ENCODE results near the gene FBXL16. TPM values are rescaled to one million over a fixed set of nuclear protein-coding genes. Genes with fewer than 3 reads are reported as not detected.

FBXL16 gene
- total RNA-seq, 1 experiment from 2014 or later = 1.3 TPM

DNA sequence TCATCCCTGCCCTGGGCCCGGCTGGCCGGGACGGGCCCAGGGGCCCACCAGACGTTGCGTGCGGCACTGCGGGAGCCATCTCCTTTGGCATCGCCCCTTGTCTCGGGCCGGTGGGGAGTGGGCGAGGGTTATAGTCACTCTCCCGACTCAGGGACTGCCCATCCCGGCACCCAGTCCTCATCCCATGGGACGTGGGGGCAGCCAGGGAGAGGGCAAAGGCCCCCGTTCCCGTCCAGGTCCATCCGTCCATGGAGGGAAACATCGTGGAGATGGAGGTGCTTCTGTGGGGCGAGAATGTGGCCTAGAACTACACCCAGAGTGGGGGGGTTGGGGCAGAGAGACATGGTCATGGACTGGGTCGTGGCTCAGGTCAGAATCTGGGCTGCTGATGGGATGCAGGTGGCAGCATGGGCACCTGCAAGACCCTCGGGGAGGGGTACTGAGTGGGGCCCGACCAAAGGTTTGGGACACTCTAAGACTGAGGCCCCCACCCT is 58.9 kb downstream of the FBXL16 start:
- Mint-ChIP-seq H3K9me3 (ENCODE audit: low read depth, unreplicated experiment) (no peaks in the 10 kb centered on the region), H3K36me3 (ENCODE audit: insufficient read depth, unreplicated experiment) (peaks cover 93% of the 10 kb centered on the region), H3K27ac (ENCODE audit: unreplicated experiment) (no peak overlapping the region), H3K27me3 (ENCODE audit: unreplicated experiment) (no peaks in the 10 kb centered on the region), H3K4me1 (ENCODE audit: low read depth, unreplicated experiment) (peaks cover 30% of the 10 kb centered on the region), H3K4me3 (ENCODE audit: low read depth, unreplicated experiment) (peak overlapping the region; percentile 77)
- DNase-seq = no peak
- intact Hi-C loops (cut with micrococcal nuclease; ENCODE audit: unreplicated experiment) = no loop called here
- no TSS peak for BruUV-seq (replicated peaks)
- CTCF ChIA-PET = interaction anchor here (2.1 kb wide), 1 partner anchor 10 kb away, joined by 6 read pairs; the partner anchor contains the start of gene METTL26
- TF ChIP-seq, protein P1, sequence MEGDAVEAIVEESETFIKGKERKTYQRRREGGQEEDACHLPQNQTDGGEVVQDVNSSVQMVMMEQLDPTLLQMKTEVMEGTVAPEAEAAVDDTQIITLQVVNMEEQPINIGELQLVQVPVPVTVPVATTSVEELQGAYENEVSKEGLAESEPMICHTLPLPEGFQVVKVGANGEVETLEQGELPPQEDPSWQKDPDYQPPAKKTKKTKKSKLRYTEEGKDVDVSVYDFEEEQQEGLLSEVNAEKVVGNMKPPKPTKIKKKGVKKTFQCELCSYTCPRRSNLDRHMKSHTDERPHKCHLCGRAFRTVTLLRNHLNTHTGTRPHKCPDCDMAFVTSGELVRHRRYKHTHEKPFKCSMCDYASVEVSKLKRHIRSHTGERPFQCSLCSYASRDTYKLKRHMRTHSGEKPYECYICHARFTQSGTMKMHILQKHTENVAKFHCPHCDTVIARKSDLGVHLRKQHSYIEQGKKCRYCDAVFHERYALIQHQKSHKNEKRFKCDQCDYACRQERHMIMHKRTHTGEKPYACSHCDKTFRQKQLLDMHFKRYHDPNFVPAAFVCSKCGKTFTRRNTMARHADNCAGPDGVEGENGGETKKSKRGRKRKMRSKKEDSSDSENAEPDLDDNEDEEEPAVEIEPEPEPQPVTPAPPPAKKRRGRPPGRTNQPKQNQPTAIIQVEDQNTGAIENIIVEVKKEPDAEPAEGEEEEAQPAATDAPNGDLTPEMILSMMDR (IDR thresholded peaks at IDR 0.05; ENCODE audit: unreplicated experiment) = no peak

DNA sequence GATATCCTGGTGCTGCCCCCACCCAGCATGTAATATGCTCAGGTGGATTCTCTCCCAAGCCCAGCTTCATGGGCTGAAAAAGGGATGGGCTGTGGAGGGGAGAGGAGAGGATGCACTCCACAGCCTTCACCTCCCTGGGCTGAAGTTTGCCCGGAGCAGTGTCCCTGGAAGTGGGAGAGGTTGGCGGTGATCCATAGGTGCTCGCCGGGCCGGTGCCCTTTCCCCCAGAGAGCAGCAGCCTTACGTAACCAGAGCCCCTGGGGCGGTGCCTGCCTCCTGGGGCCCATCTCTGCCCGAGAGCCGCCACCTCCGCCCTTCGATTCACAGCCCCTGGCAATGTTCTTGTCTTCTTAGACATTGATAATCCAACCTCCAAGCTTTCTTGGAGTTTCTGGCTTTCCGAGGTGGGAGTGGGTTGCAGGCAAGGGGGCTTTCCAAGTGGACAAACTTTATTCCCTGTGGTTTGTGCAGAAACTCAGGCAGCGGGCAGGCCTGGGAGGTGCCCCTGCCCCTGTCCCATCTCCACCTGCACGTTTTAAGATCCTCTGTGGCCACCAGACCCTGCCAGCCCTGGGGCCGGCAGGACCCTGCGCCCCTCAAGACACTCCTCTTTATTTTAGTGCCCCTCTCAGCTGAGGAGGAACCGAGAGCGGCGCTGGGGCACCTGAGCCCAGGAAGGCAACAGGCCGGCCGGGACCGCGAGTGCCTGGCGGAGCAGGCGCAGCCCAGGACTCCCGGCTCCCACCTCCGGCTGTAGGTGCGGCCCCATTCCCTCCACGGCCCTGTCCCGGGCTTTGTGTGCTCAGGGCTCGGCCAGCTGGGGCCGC is 59.5 kb downstream of the FBXL16 start:
- TF ChIP-seq, protein P1 (IDR thresholded peaks at IDR 0.05; ENCODE audit: unreplicated experiment) = no peak
- Mint-ChIP-seq H3K4me3 (ENCODE audit: low read depth, unreplicated experiment) (peak overlapping the region; percentile 77), H3K9me3 (ENCODE audit: low read depth, unreplicated experiment) (no peaks in the 10 kb centered on the region), H3K4me1 (ENCODE audit: low read depth, unreplicated experiment) (peaks cover 30% of the 10 kb centered on the region), H3K27me3 (ENCODE audit: unreplicated experiment) (no peaks in the 10 kb centered on the region), H3K27ac (ENCODE audit: unreplicated experiment) (no peak overlapping the region), H3K36me3 (ENCODE audit: insufficient read depth, unreplicated experiment) (peaks cover 92% of the 10 kb centered on the region)
- CTCF ChIA-PET = no interaction called here
- intact Hi-C loops (cut with micrococcal nuclease; ENCODE audit: unreplicated experiment) = no loop called here
- no peak for DNase-seq
- no TSS peak for BruUV-seq (replicated peaks)

DNA sequence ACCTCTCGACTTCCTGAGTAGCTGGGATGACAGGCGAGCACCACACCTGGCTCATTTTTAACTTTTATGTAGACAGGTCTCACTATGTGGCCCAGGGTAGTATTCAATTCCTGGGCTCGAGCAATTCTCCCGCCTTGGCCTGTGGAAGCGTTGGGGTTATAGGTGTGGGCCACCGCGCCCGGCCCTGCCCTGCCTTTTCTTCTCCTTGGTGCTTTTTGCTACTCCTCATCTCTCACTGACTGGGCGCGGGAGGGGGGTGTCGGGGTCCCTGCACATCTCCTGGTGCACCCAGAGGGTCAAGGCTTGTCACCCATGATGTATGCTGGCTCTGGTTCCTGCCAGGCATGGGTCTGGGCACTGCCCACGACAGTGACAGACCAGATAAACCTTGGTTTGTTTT is 61.0 kb downstream of the FBXL16 start:
- H3K4me3 Mint-ChIP-seq (ENCODE audit: low read depth, unreplicated experiment) = peak overlapping the region; percentile 76
- BruUV-seq (replicated peaks) = no TSS peak
- peaks cover 83% of the 10 kb centered on the region for H3K36me3 Mint-ChIP-seq (ENCODE audit: insufficient read depth, unreplicated experiment)
- peaks cover 30% of the 10 kb centered on the region for H3K4me1 Mint-ChIP-seq (ENCODE audit: low read depth, unreplicated experiment)
- TF ChIP-seq, protein P1 (IDR thresholded peaks at IDR 0.05; ENCODE audit: unreplicated experiment) = no peak
- intact Hi-C loops (cut with micrococcal nuclease; ENCODE audit: unreplicated experiment) = no loop called here
- no peaks in the 10 kb centered on the region for H3K27me3 Mint-ChIP-seq (ENCODE audit: unreplicated experiment)
- DNase-seq = no peak
- no peaks in the 10 kb centered on the region for H3K9me3 Mint-ChIP-seq (ENCODE audit: low read depth, unreplicated experiment)
- peak overlapping the region; percentile 62 for H3K27ac Mint-ChIP-seq (ENCODE audit: unreplicated experiment)
- CTCF ChIA-PET = no interaction called here

DNA sequence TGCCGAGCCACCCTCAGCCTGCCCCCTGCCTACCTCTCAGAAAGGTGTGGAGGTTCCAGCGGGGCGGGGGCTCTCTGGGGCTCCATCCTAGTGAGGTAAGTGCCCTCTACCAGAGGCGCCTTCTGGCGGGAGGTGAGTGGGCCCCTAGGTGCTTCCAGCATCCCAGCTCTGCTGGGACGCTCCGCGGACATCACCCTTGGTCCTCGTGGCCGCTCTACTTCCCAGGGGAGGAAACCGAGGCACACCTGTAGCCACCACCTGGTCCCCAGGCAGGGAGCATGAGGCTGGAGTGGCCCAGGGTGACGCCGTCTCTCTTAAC is 62.6 kb downstream of the FBXL16 start:
- intact Hi-C loops (cut with micrococcal nuclease; ENCODE audit: unreplicated experiment) = no loop called here
- Mint-ChIP-seq H3K4me1 (ENCODE audit: low read depth, unreplicated experiment) (peaks cover 30% of the 10 kb centered on the region), H3K9me3 (ENCODE audit: low read depth, unreplicated experiment) (no peaks in the 10 kb centered on the region), H3K27ac (ENCODE audit: unreplicated experiment) (no peak overlapping the region), H3K36me3 (ENCODE audit: insufficient read depth, unreplicated experiment) (peaks cover 69% of the 10 kb centered on the region), H3K27me3 (ENCODE audit: unreplicated experiment) (no peaks in the 10 kb centered on the region), H3K4me3 (ENCODE audit: low read depth, unreplicated experiment) (peak overlapping the region; percentile 76)
- BruUV-seq (replicated peaks) = no TSS peak
- TF ChIP-seq, protein P1 (IDR thresholded peaks at IDR 0.05; ENCODE audit: unreplicated experiment) = no peak
- CTCF ChIA-PET = no interaction called here
- no peak for DNase-seq

Other genes with a start within 250 kb of the FBXL16 start
- 108 and 120 TPM in 2 replicates for gene CAPN15, start 178.1 kb downstream of the FBXL16 start, total RNA-seq (2022)
- not detected in 2 replicates for gene PRR35, start 145.4 kb downstream of the FBXL16 start, total RNA-seq (2022)
- not detected in 2 replicates for gene NHLRC4, start 138.8 kb downstream of the FBXL16 start, total RNA-seq (2022)
- gene PIGQ, start 135.8 kb downstream of the FBXL16 start, total RNA-seq (2022) = 101 and 106 TPM in 2 replicates
- gene RAB40C, start 115.7 kb downstream of the FBXL16 start, total RNA-seq (2022) = 35.6 and 36.5 TPM in 2 replicates
- gene WFIKKN1, start 74.8 kb downstream of the FBXL16 start, total RNA-seq (2022) = 0.66 and 0.90 TPM in 2 replicates
- gene METTL26, start 69.5 kb downstream of the FBXL16 start, total RNA-seq (2022) = 117 and 121 TPM in 2 replicates
- gene MCRIP2, start 64.0 kb downstream of the FBXL16 start, total RNA-seq (2022) = 56.3 and 60.7 TPM in 2 replicates
- gene WDR90, start 56.4 kb downstream of the FBXL16 start, total RNA-seq (2022) = 142 and 162 TPM in 2 replicates
- gene RHOT2, start 37.7 kb downstream of the FBXL16 start, total RNA-seq (2022) = 154 and 163 TPM in 2 replicates
- 2.4 and 2.6 TPM in 2 replicates for gene RHBDL1, start 30.1 kb downstream of the FBXL16 start, total RNA-seq (2022)
- gene STUB1, start 25.4 kb downstream of the FBXL16 start, total RNA-seq (2022) = 102 and 114 TPM in 2 replicates
- 88.3 and 90.5 TPM in 2 replicates for gene JMJD8, start 21.5 kb downstream of the FBXL16 start, total RNA-seq (2022)
- gene WDR24, start 15.4 kb downstream of the FBXL16 start, total RNA-seq (2022) = 18.6 and 22.5 TPM in 2 replicates
- gene METRN, start 9.3 kb upstream of the FBXL16 start, total RNA-seq (2022) = 51.7 and 61.5 TPM in 2 replicates
- gene ANTKMT, start 15.3 kb upstream of the FBXL16 start, total RNA-seq (2022) = 49.6 and 57.2 TPM in 2 replicates
- 10.0 and 12.5 TPM in 2 replicates for gene CCDC78, start 20.6 kb upstream of the FBXL16 start, total RNA-seq (2022)
- 11.7 and 12.8 TPM in 2 replicates for gene HAGHL, start 21.3 kb upstream of the FBXL16 start, total RNA-seq (2022)
- 51.9 and 58.4 TPM in 2 replicates for gene CIAO3, start 35.2 kb upstream of the FBXL16 start, total RNA-seq (2022)
- gene MSLN, start 54.9 kb upstream of the FBXL16 start, total RNA-seq (2022) = 3.4 and 8.9 TPM in 2 replicates
- gene RPUSD1, start 82.6 kb upstream of the FBXL16 start, total RNA-seq (2022) = 47.5 and 51.1 TPM in 2 replicates
- gene CHTF18, start 82.8 kb upstream of the FBXL16 start, total RNA-seq (2022) = 154 and 173 TPM in 2 replicates
- not detected in 2 replicates for gene GNG13, start 94.9 kb upstream of the FBXL16 start, total RNA-seq (2022)

Data from Calu3 (cell line).